HUES6 (cell line): Measurements from ENCODE around the gene PLCD1.
A peak's percentile ranks its signal among the peaks of the same experiment; 100 is the strongest.
"Not testable (repeated sequence)": the region's sequence is repeated elsewhere in the genome, so short reads cannot be mapped to it uniquely, and the experiment has no call there.

Source experiments
- H3K27ac ChIP-seq: 2 replicates; pipeline ENCODE4 v1.7.0; 2013; ENCODE audit warnings: low read depth, mild to moderate bottlenecking, low read length, inconsistent platforms
- H3K27me3 ChIP-seq: 2 replicates; pipeline ENCODE4 v1.6.1; 2013; ENCODE audit warnings: low read length; ENCODE audit not compliant: control insufficient read depth, insufficient read depth
- H3K36me3 ChIP-seq: 2 replicates; pipeline ENCODE4 v1.6.1; 2013; ENCODE audit warnings: low read length; ENCODE audit not compliant: control insufficient read depth, insufficient read depth
- H3K4me1 ChIP-seq: 2 replicates; pipeline ENCODE4 v1.6.1; 2013; ENCODE audit warnings: low read length; ENCODE audit not compliant: control insufficient read depth, insufficient read depth
- H3K4me3 ChIP-seq: 2 replicates; pipeline ENCODE4 v1.5.1; 2013; ENCODE audit warnings: low read depth, low read length
- H3K9ac ChIP-seq: one replicate; pipeline ENCODE4 v1.6.1; 2013; ENCODE audit warnings: mild to moderate bottlenecking, low read length
- H3K9me3 ChIP-seq: 2 replicates; pipeline ENCODE4 v1.6.1; 2013; ENCODE audit warnings: low read depth, low read length; ENCODE audit not compliant: control insufficient read depth, insufficient read depth

The PLCD1 gene

GRCh38 chr3:37990527-37990926 lies 38.9 kb downstream of the PLCD1 start, which contains the start of gene VILL:
Gene VILL (plus strand): TSS chr3:37990786. CDS start chr3:37993673, 2,887 bp downstream.
- H3K9ac ChIP-seq: no peak within 1 kb of the TSS
- peak within 1 kb of the TSS; percentile 16; the same call in 1 of the 2 replicates for H3K4me3 ChIP-seq
- no peak within 1 kb of the TSS for H3K27ac ChIP-seq
- H3K4me1 ChIP-seq: peaks cover 10% of the 10 kb centered on the region
- no peaks in the 10 kb centered on the region for H3K36me3 ChIP-seq
- peaks cover 7% of the 10 kb centered on the region; the same call in 1 of the 2 replicates for H3K27me3 ChIP-seq
- H3K9me3 ChIP-seq: no peaks in the 10 kb centered on the region

- H3K4me1 ChIP-seq: peaks cover 10% of the 10 kb centered on the region
- no peaks in the 10 kb centered on the region for H3K36me3 ChIP-seq
- H3K9me3 ChIP-seq: no peaks in the 10 kb centered on the region
- no peak overlapping the region for H3K9ac ChIP-seq
- H3K27me3 ChIP-seq: peaks cover 7% of the 10 kb centered on the region; the same call in 1 of the 2 replicates
- no peak overlapping the region for H3K27ac ChIP-seq
- no peak overlapping the region for H3K4me3 ChIP-seq
Observed at GRCh38 chr3:37989821-37990480, 39.5 kb downstream of the PLCD1 start.

- H3K27ac ChIP-seq: no peak overlapping the region
- H3K9me3 ChIP-seq: no peaks in the 10 kb centered on the region
- H3K4me1 ChIP-seq: peaks cover 6% of the 10 kb centered on the region
- H3K27me3 ChIP-seq: peaks cover 7% of the 10 kb centered on the region; the same call in 1 of the 2 replicates
- no peak overlapping the region for H3K9ac ChIP-seq
- no peaks in the 10 kb centered on the region for H3K36me3 ChIP-seq
- H3K4me3 ChIP-seq: no peak overlapping the region
Observed at GRCh38 chr3:37988931-37989525, 40.4 kb downstream of the PLCD1 start.

DNA sequence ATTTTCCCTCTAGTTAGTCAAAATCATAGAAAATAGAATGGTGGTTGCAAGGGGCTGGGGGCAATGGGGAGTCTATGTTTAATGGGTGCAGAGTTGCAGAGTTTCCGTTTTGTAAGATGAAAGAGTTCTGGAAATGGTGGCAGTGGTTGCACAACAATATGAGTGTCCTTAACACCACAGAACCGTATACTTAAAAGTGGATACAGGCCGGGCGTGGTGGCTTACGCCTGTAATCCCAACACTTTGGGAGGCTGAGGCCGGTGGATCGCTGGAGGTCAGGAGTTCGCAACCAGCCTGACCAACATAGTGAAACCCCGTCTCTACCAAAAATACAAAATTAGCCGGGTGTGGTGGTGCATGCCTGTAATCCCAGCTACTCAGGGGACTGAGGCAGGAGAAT lies 41.1 kb downstream of the PLCD1 start:
- H3K9ac ChIP-seq: not testable (repeated sequence)

GRCh38 chr3:37987751-37988179 lies 41.7 kb downstream of the PLCD1 start:
- Histone ChIP-seq H3K4me3 (no peak overlapping the region), H3K36me3 (no peaks in the 10 kb centered on the region), H3K27me3 (peaks cover 7% of the 10 kb centered on the region; the same call in 1 of the 2 replicates), H3K4me1 (no peaks in the 10 kb centered on the region), H3K9me3 (no peaks in the 10 kb centered on the region), H3K27ac (no peak overlapping the region), H3K9ac (no peak overlapping the region)

More for the DNA sequence above, 41.1 kb downstream of the PLCD1 start:
- not testable (repeated sequence) for H3K27ac ChIP-seq, H3K4me1 ChIP-seq, H3K27me3 ChIP-seq, H3K9me3 ChIP-seq, H3K4me3 ChIP-seq, H3K36me3 ChIP-seq

DNA sequence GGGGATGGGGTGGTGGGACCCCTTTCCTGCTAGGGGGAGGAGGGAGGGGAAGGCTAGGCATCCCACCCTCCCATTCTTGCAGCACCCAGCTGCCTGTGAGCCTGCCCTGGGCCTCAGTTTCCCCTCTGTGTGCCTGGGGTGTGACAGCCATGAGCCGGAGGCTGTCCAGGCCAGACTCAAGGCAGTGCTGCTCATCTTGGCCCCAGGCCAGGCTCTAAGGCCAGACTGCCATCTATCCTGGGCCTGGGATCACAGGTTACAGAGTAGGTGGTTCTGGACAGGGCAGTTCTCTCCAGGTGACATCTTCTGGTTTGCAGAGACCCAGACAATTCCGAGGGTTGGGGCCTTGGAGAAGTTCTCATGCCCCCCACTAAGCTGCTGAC lies 42.1 kb downstream of the PLCD1 start:
- no peak overlapping the region for H3K27ac ChIP-seq
- no peaks in the 10 kb centered on the region for H3K4me1 ChIP-seq
- H3K27me3 ChIP-seq: peaks cover 5% of the 10 kb centered on the region; the same call in 1 of the 2 replicates
- no peak overlapping the region for H3K9ac ChIP-seq
- H3K4me3 ChIP-seq: no peak overlapping the region
- no peaks in the 10 kb centered on the region for H3K36me3 ChIP-seq
- no peaks in the 10 kb centered on the region for H3K9me3 ChIP-seq

DNA sequence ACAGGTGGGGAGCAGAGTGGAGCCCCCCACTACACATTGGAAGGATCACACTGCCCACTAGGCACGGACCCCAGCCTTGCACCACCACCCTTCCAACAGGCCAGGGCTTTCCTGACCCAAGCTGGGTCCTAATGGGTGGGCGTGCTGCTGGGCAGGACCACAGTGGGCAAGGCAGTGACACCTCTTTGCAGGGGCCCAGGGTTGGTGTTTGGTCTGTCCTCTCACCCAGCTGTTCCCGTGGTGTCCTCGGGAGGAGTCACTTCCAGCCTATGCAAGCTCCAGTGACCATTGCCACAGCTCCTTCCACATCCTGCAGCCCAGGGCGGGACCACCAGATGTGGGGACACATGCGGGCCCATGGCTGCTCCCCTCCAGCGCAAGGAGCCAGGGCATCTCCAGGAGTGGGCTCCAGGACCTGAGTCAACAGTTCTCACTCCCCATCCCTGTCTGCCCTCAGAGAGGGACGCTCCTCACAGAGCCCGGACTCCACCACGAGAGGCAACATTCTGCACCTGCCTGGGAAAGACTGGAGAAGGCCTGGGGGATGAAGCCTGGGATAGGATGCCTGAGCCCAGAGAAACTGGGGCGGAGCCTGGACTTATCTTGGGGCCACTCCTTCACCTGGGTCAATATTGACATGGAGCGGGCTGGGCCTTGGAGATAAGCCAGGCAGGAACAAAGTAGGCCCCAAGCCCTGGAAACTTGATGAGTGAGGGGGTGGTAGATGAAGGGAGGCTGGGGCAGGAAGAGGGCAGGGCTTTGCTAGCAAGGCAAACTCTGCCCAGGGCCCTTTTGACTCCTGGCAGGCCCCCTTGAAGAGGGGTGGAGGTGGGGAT lies 42.7 kb downstream of the PLCD1 start:
- Histone ChIP-seq H3K4me1 (no peaks in the 10 kb centered on the region), H3K9ac (no peak overlapping the region), H3K9me3 (no peaks in the 10 kb centered on the region), H3K36me3 (peaks cover 4% of the 10 kb centered on the region; the same call in 1 of the 2 replicates), H3K4me3 (no peak overlapping the region), H3K27me3 (no peaks in the 10 kb centered on the region), H3K27ac (no peak overlapping the region)

DNA sequence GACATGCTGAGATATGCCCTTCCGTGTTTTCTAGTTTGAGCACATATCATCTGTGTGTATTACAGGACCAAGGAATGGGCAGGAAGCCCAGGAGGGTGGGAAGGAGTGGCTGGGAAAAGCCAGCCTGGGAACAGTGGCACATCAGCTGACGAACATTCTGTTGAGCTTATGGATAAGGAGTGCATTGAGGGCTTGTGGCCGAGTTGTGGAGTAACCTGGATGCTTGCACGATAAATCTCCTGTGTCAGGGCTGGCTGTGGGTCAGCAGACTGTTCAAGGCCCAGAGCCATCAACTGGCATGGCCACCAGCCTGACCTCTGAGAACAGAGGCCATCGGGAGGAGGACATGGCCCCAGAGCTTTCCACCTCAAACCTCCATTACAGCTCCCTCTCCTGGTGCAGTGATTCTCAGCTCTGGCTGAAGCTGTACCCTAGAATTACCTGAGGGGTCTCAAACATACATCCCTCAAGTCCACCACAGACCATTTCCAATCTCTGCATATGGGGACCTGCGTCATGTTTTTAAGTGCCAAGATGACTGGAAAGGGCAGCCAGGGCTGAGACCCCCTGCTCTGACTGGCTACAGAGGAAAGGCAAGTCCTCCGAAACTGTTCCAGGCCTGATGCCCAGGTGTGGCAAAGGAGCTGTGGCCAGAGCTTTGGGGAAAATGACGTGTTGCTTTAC lies 43.7 kb downstream of the PLCD1 start:
- Histone ChIP-seq H3K4me3 (no peak overlapping the region), H3K27ac (no peak overlapping the region), H3K36me3 (peaks cover 5% of the 10 kb centered on the region; the same call in 1 of the 2 replicates), H3K9ac (no peak overlapping the region), H3K4me1 (no peaks in the 10 kb centered on the region), H3K9me3 (no peaks in the 10 kb centered on the region), H3K27me3 (no peaks in the 10 kb centered on the region)

- H3K9ac ChIP-seq: no peak overlapping the region
- no peak overlapping the region for H3K27ac ChIP-seq
- peaks cover 12% of the 10 kb centered on the region for H3K36me3 ChIP-seq
- no peaks in the 10 kb centered on the region for H3K27me3 ChIP-seq
- no peaks in the 10 kb centered on the region for H3K4me1 ChIP-seq
- no peaks in the 10 kb centered on the region for H3K9me3 ChIP-seq
- H3K4me3 ChIP-seq: no peak overlapping the region
Observed at GRCh38 chr3:37984596-37984995, 44.8 kb downstream of the PLCD1 start.

- Histone ChIP-seq H3K4me1 (no peaks in the 10 kb centered on the region), H3K27ac (no peak overlapping the region), H3K9ac (no peak overlapping the region), H3K9me3 (no peaks in the 10 kb centered on the region), H3K36me3 (peaks cover 12% of the 10 kb centered on the region), H3K27me3 (no peaks in the 10 kb centered on the region), H3K4me3 (no peak overlapping the region)
Observed at GRCh38 chr3:37984051-37984450, 45.4 kb downstream of the PLCD1 start.
